Osteoblast (primary cell): Measurements from ENCODE around the gene NF2. TPM values are rescaled to one million over a fixed set of nuclear protein-coding genes. Genes with fewer than 3 reads are reported as not detected.

ENCODE experiments used
- DNase-seq: peaks from one replicate; pipeline ENCODE4 v3.0.0; 2011; ENCODE audit warnings: low spot score, mixed read lengths; ENCODE audit not compliant: insufficient read length; ENCODE audit errors: missing footprints
- H2AFZ ChIP-seq: 2 replicates; pipeline ENCODE4 v1.6.0; 2011; ENCODE audit warnings: mild to moderate bottlenecking, low read length
- H3K27ac ChIP-seq: 2 replicates; pipeline ENCODE4 v1.5.1; 2011; ENCODE audit warnings: mild to moderate bottlenecking, low read depth, low read length, moderate library complexity
- H3K27me3 ChIP-seq: 2 replicates; pipeline ENCODE4 v1.6.0; 2012; ENCODE audit warnings: mild to moderate bottlenecking, control low read depth, inconsistent platforms, low read length, moderate library complexity; ENCODE audit not compliant: insufficient read depth
- H3K36me3 ChIP-seq: 2 replicates; pipeline ENCODE4 v1.5.1; 2011; ENCODE audit warnings: mild to moderate bottlenecking, low read length, control low read depth, moderate library complexity; ENCODE audit not compliant: insufficient read depth
- H3K4me1 ChIP-seq: 2 replicates; pipeline ENCODE4 v1.5.1; 2011; ENCODE audit warnings: mild to moderate bottlenecking, low read length, control low read depth, moderate library complexity; ENCODE audit not compliant: insufficient read depth
- H3K4me2 ChIP-seq: 2 replicates; pipeline ENCODE4 v1.6.0; 2011; ENCODE audit warnings: mild to moderate bottlenecking, low read length; ENCODE audit not compliant: insufficient read depth
- H3K4me3 ChIP-seq: fragments of 200-600 bp; sonication (generic); 3 replicates; pipeline ENCODE4 v1.5.1; 2012; ENCODE audit warnings: mild to moderate bottlenecking, low read length, inconsistent platforms; ENCODE audit not compliant: insufficient read depth
- H3K79me2 ChIP-seq: 2 replicates; pipeline ENCODE4 v1.6.0; 2012; ENCODE audit warnings: mild to moderate bottlenecking, low read length, control low read depth, inconsistent platforms; ENCODE audit not compliant: insufficient read depth
- H3K9me3 ChIP-seq: 2 replicates; pipeline ENCODE4 v1.5.1; 2011; ENCODE audit warnings: low read depth, low read length, control low read depth
- H4K20me1 ChIP-seq: 2 replicates; pipeline ENCODE4 v1.6.0; 2012; ENCODE audit warnings: mild to moderate bottlenecking, low read length, control low read depth; ENCODE audit not compliant: insufficient read depth
- CTCF ChIP-seq: IDR thresholded peaks from 2 replicates; pipeline ENCODE4 v1.5.1; 2011; ENCODE audit warnings: mild to moderate bottlenecking, low read depth, low read length, moderate library complexity; ENCODE audit errors: extremely low read depth
- total RNA-seq: library from RNA; depleted of rRNA; stranded (reverse); fragments of >200 nt; gene quantifications from 2 replicates; pipeline ENCODE4 v1.2.3, GENCODE V29; 2012

NF2 gene
- total RNA-seq, 1 donor = 72.7 TPM

GRCh38 chr22:29665486-29665885 lies 62.1 kb downstream of the NF2 start:
- TF ChIP-seq CTCF = no peak
- H3K4me2 ChIP-seq = no peak overlapping the region
- DNase-seq = no peak
- H3K27me3 ChIP-seq = no peaks in the 10 kb centered on the region
- no peaks in the 10 kb centered on the region for H3K79me2 ChIP-seq
- peaks cover 28% of the 10 kb centered on the region for H3K4me1 ChIP-seq
- H3K9me3 ChIP-seq = no peaks in the 10 kb centered on the region
- H3K4me3 ChIP-seq = no peak overlapping the region
- no peak overlapping the region for H2AFZ ChIP-seq
- no peak overlapping the region for H3K27ac ChIP-seq
- peaks cover 16% of the 10 kb centered on the region for H4K20me1 ChIP-seq
- peaks cover 55% of the 10 kb centered on the region for H3K36me3 ChIP-seq

GRCh38 chr22:29668673-29669072 lies 65.2 kb downstream of the NF2 start:
- Histone ChIP-seq H3K27me3 (no peaks in the 10 kb centered on the region), H3K4me3 (no peak overlapping the region), H4K20me1 (peaks cover 10% of the 10 kb centered on the region), H2AFZ (no peak overlapping the region), H3K9me3 (no peaks in the 10 kb centered on the region), H3K36me3 (peaks cover 71% of the 10 kb centered on the region), H3K4me2 (no peak overlapping the region), H3K79me2 (no peaks in the 10 kb centered on the region), H3K27ac (no peak overlapping the region), H3K4me1 (peaks cover 10% of the 10 kb centered on the region)
- no peak for TF ChIP-seq CTCF
- no peak for DNase-seq

GRCh38 chr22:29670626-29671025 lies 67.2 kb downstream of the NF2 start:
- H3K4me3 ChIP-seq = no peak overlapping the region
- no peaks in the 10 kb centered on the region for H3K4me1 ChIP-seq
- no peak for TF ChIP-seq CTCF
- H4K20me1 ChIP-seq = peaks cover 5% of the 10 kb centered on the region
- H3K36me3 ChIP-seq = peaks cover 77% of the 10 kb centered on the region
- no peaks in the 10 kb centered on the region for H3K79me2 ChIP-seq
- H3K4me2 ChIP-seq = no peak overlapping the region
- no peak overlapping the region for H3K27ac ChIP-seq
- H3K9me3 ChIP-seq = no peaks in the 10 kb centered on the region
- H3K27me3 ChIP-seq = no peaks in the 10 kb centered on the region
- no peak overlapping the region for H2AFZ ChIP-seq
- no peak for DNase-seq

- TF ChIP-seq CTCF = no peak
- H3K9me3 ChIP-seq = no peaks in the 10 kb centered on the region
- DNase-seq = no peak
- H3K36me3 ChIP-seq = peaks cover 88% of the 10 kb centered on the region
- H3K79me2 ChIP-seq = no peaks in the 10 kb centered on the region
- H3K27ac ChIP-seq = no peak overlapping the region
- H3K27me3 ChIP-seq = no peaks in the 10 kb centered on the region
- H3K4me3 ChIP-seq = no peak overlapping the region
- no peak overlapping the region for H3K4me2 ChIP-seq
- H3K4me1 ChIP-seq = no peaks in the 10 kb centered on the region
- peaks cover 5% of the 10 kb centered on the region for H4K20me1 ChIP-seq
- H2AFZ ChIP-seq = no peak overlapping the region
These were observed 70.1 kb downstream of the NF2 start for GRCh38 chr22:29673361-29674066.
